ENCODE measurements around the gene SEZ6. TPM values are rescaled to one million over a fixed set of nuclear protein-coding genes. Genes with fewer than 3 reads are reported as not detected.

SEZ6 gene
- total RNA-seq, 4 donors from 2014 or later, result not detected

- in situ Hi-C loops (cut with MboI; ENCODE audit: low sequenced_read_pairs in 4 of 4), result no loop called here
- TF ChIP-seq POLR2A (IDR thresholded peaks at IDR 0.05) (no peak), CTCF (IDR thresholded peaks at IDR 0.05 in 4 of 5, conservative IDR thresholded peaks at IDR 0.05 in 1 of 5) (no peak)
- H3K27me3 ChIP-seq, result peaks cover 8 to 25% (median 15%) of the 10 kb centered on the region in 3 donors
- no peak overlapping the region for H3K27ac ChIP-seq
- ATAC-seq, result no peak
- H3K36me3 ChIP-seq, result no peaks in the 10 kb centered on the region
- DNase-seq, result no peak
- intact Hi-C loops (cut with DNase I; ENCODE audit: low total_unique reads), result no loop called here
- no peaks in the 10 kb centered on the region for H3K9me3 ChIP-seq
- H3K4me1 ChIP-seq, result peaks cover 3 to 4% of the 10 kb centered on the region in 2 donors
- H3K4me3 ChIP-seq, result no peak overlapping the region
Measured at GRCh38 chr17:29038085-29038795, 32.4 kb upstream of the SEZ6 start.

GRCh38 chr17:29037739-29038084, 31.9 kb upstream of the SEZ6 start:
- Histone ChIP-seq H3K4me3 (no peak overlapping the region), H3K27me3 (peaks cover 8 to 25% (median 15%) of the 10 kb centered on the region in 3 donors), H3K36me3 (no peaks in the 10 kb centered on the region), H3K27ac (no peak overlapping the region), H3K9me3 (no peaks in the 10 kb centered on the region), H3K4me1 (peaks cover 3 to 4% of the 10 kb centered on the region in 2 donors)
- DNase-seq, result no peak
- no peak for ATAC-seq
- in situ Hi-C loops (cut with MboI; ENCODE audit: low sequenced_read_pairs in 4 of 4) (no loop called here), intact Hi-C loops (cut with DNase I; ENCODE audit: low total_unique reads) (no loop called here)
- no peak for TF ChIP-seq POLR2A (IDR thresholded peaks at IDR 0.05)
- no peak for TF ChIP-seq CTCF (IDR thresholded peaks at IDR 0.05 in 4 of 5, conservative IDR thresholded peaks at IDR 0.05 in 1 of 5)

GRCh38 chr17:29036584-29036983, 30.8 kb upstream of the SEZ6 start:
- no peaks in the 10 kb centered on the region for H3K36me3 ChIP-seq
- no peak overlapping the region for H3K4me3 ChIP-seq
- H3K27ac ChIP-seq, result no peak overlapping the region
- intact Hi-C loops (cut with DNase I; ENCODE audit: low total_unique reads) (no loop called here), in situ Hi-C loops (cut with MboI; ENCODE audit: low sequenced_read_pairs in 4 of 4) (no loop called here)
- TF ChIP-seq CTCF (IDR thresholded peaks at IDR 0.05 in 4 of 5, conservative IDR thresholded peaks at IDR 0.05 in 1 of 5), result no peak
- no peak for TF ChIP-seq POLR2A (IDR thresholded peaks at IDR 0.05)
- H3K9me3 ChIP-seq, result no peaks in the 10 kb centered on the region
- H3K27me3 ChIP-seq, result peaks cover 15 to 33% (median 24%) of the 10 kb centered on the region in 3 donors
- no peak for ATAC-seq
- no peak for DNase-seq
- peaks cover 0 to 3% of the 10 kb centered on the region in 2 donors for H3K4me1 ChIP-seq

- no peak for DNase-seq
- in situ Hi-C loops (cut with MboI; ENCODE audit: low sequenced_read_pairs in 4 of 4), result no loop called here
- H3K27me3 ChIP-seq, result peaks cover 15 to 50% (median 29%) of the 10 kb centered on the region in 3 donors
Measured at GRCh38 chr17:29034510-29034909, 28.7 kb upstream of the SEZ6 start.

More at GRCh38 chr17:29034510-29034909, 28.7 kb upstream of the SEZ6 start:
- no peak for ATAC-seq
- intact Hi-C loops (cut with DNase I; ENCODE audit: low total_unique reads), result no loop called here
- H3K9me3 ChIP-seq, result no peaks in the 10 kb centered on the region
- H3K4me3 ChIP-seq, result no peak overlapping the region
- H3K36me3 ChIP-seq, result no peaks in the 10 kb centered on the region
- H3K27ac ChIP-seq, result no peak overlapping the region
- TF ChIP-seq CTCF (IDR thresholded peaks at IDR 0.05 in 4 of 5, conservative IDR thresholded peaks at IDR 0.05 in 1 of 5) (no peak), POLR2A (IDR thresholded peaks at IDR 0.05) (no peak)
- H3K4me1 ChIP-seq, result no peaks in the 10 kb centered on the region

Data from gastrocnemius medialis (tissue), 4 donors.